Osteoblast (primary cell): ENCODE results near the gene JPH2. TPM values are rescaled to one million over a fixed set of nuclear protein-coding genes. Genes with fewer than 3 reads are reported as not detected.
A peak's percentile ranks its signal among the peaks of the same experiment; 100 is the strongest.
"Not testable (repeated sequence)": the region's sequence is repeated elsewhere in the genome, so short reads cannot be mapped to it uniquely, and the experiment has no call there.

Experiments used
- DNase-seq: peaks from one replicate; pipeline ENCODE4 v3.0.0; 2011; ENCODE audit warnings: low spot score, mixed read lengths; ENCODE audit not compliant: insufficient read length; ENCODE audit errors: missing footprints
- H2AFZ ChIP-seq: 2 replicates; pipeline ENCODE4 v1.6.0; 2011; ENCODE audit warnings: mild to moderate bottlenecking, low read length
- H3K27ac ChIP-seq: 2 replicates; pipeline ENCODE4 v1.5.1; 2011; ENCODE audit warnings: mild to moderate bottlenecking, low read depth, low read length, moderate library complexity
- H3K27me3 ChIP-seq: 2 replicates; pipeline ENCODE4 v1.6.0; 2012; ENCODE audit warnings: mild to moderate bottlenecking, control low read depth, inconsistent platforms, low read length, moderate library complexity; ENCODE audit not compliant: insufficient read depth
- H3K36me3 ChIP-seq: 2 replicates; pipeline ENCODE4 v1.5.1; 2011; ENCODE audit warnings: mild to moderate bottlenecking, low read length, control low read depth, moderate library complexity; ENCODE audit not compliant: insufficient read depth
- H3K4me1 ChIP-seq: 2 replicates; pipeline ENCODE4 v1.5.1; 2011; ENCODE audit warnings: mild to moderate bottlenecking, low read length, control low read depth, moderate library complexity; ENCODE audit not compliant: insufficient read depth
- H3K4me2 ChIP-seq: 2 replicates; pipeline ENCODE4 v1.6.0; 2011; ENCODE audit warnings: mild to moderate bottlenecking, low read length; ENCODE audit not compliant: insufficient read depth
- H3K4me3 ChIP-seq: fragments of 200-600 bp; sonication (generic); 3 replicates; pipeline ENCODE4 v1.5.1; 2012; ENCODE audit warnings: mild to moderate bottlenecking, low read length, inconsistent platforms; ENCODE audit not compliant: insufficient read depth
- H3K79me2 ChIP-seq: 2 replicates; pipeline ENCODE4 v1.6.0; 2012; ENCODE audit warnings: mild to moderate bottlenecking, low read length, control low read depth, inconsistent platforms; ENCODE audit not compliant: insufficient read depth
- H3K9me3 ChIP-seq: 2 replicates; pipeline ENCODE4 v1.5.1; 2011; ENCODE audit warnings: low read depth, low read length, control low read depth
- H4K20me1 ChIP-seq: 2 replicates; pipeline ENCODE4 v1.6.0; 2012; ENCODE audit warnings: mild to moderate bottlenecking, low read length, control low read depth; ENCODE audit not compliant: insufficient read depth
- CTCF ChIP-seq: IDR thresholded peaks from 2 replicates; pipeline ENCODE4 v1.5.1; 2011; ENCODE audit warnings: mild to moderate bottlenecking, low read depth, low read length, moderate library complexity; ENCODE audit errors: extremely low read depth
- total RNA-seq: library from RNA; depleted of rRNA; stranded (reverse); fragments of >200 nt; gene quantifications from 2 replicates; pipeline ENCODE4 v1.2.3, GENCODE V29; 2012

The JPH2 gene
- total RNA-seq, 1 donor: 2.2 TPM

- H3K4me1 ChIP-seq: peaks cover 17% of the 10 kb centered on the region
- no peak overlapping the region for H2AFZ ChIP-seq
- no peaks in the 10 kb centered on the region for H3K9me3 ChIP-seq
- H3K4me2 ChIP-seq: no peak overlapping the region
- no peaks in the 10 kb centered on the region for H3K27me3 ChIP-seq
- peaks cover 14% of the 10 kb centered on the region for H4K20me1 ChIP-seq
- no peak overlapping the region for H3K27ac ChIP-seq
- H3K79me2 ChIP-seq: peaks cover 22% of the 10 kb centered on the region
- peak; percentile 9 for TF ChIP-seq CTCF
- H3K36me3 ChIP-seq: peaks cover 45% of the 10 kb centered on the region
- no peak overlapping the region for H3K4me3 ChIP-seq
- DNase-seq: no peak
Measured at GRCh38 chr20:44196271-44196670, 9.3 kb upstream of the JPH2 start.

GRCh38 chr20:44195605-44196004 lies 8.6 kb upstream of the JPH2 start:
- Histone ChIP-seq H4K20me1 (peaks cover 10% of the 10 kb centered on the region), H3K4me3 (no peak overlapping the region), H3K27me3 (no peaks in the 10 kb centered on the region), H3K79me2 (peaks cover 16% of the 10 kb centered on the region), H2AFZ (no peak overlapping the region), H3K4me1 (peaks cover 12% of the 10 kb centered on the region), H3K4me2 (no peak overlapping the region), H3K36me3 (peaks cover 38% of the 10 kb centered on the region), H3K9me3 (no peaks in the 10 kb centered on the region), H3K27ac (no peak overlapping the region)
- TF ChIP-seq CTCF: no peak
- DNase-seq: no peak

- H3K4me1 ChIP-seq: no peaks in the 10 kb centered on the region
- H4K20me1 ChIP-seq: no peaks in the 10 kb centered on the region
- no peaks in the 10 kb centered on the region for H3K9me3 ChIP-seq
- no peak for TF ChIP-seq CTCF
- H3K27me3 ChIP-seq: no peaks in the 10 kb centered on the region
- H3K36me3 ChIP-seq: peaks cover 22% of the 10 kb centered on the region
- no peaks in the 10 kb centered on the region for H3K79me2 ChIP-seq
- DNase-seq: no peak
- no peak overlapping the region for H3K27ac ChIP-seq
- H3K4me2 ChIP-seq: no peak overlapping the region
- H2AFZ ChIP-seq: no peak overlapping the region
- no peak overlapping the region for H3K4me3 ChIP-seq
Measured at GRCh38 chr20:44193801-44194200, 6.8 kb upstream of the JPH2 start.

- not testable (repeated sequence) for DNase-seq, H3K9me3 ChIP-seq, H3K79me2 ChIP-seq, H3K4me3 ChIP-seq, H3K27ac ChIP-seq, H3K27me3 ChIP-seq, H2AFZ ChIP-seq, H3K36me3 ChIP-seq, H4K20me1 ChIP-seq, H3K4me2 ChIP-seq
- peaks cover 15% of the 10 kb centered on the region for H3K4me1 ChIP-seq
Measured at GRCh38 chr20:44191640-44192039, 4.7 kb upstream of the JPH2 start.
